ENCODE data around the gene ZNF648.

DNA sequence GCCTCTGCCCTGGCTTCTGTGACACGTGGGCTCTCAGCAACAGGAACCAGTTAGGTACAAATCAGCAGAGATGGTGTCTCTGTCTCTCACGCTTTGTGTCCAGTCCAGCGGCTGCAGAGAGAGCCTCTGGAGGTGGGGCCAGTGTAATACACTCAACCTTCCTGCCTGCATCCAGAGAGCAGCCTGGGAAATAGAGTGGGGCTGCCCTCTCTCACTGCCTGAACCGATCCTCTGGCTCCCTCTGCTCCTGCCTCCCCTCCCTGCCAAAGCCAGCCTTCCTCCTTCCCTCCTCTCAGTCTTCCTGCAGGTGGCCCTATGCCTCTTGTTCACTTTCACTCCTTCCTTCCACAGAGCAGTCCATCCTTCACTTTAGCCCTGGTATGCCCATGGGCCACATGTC, at the start of gene ZNF648:
- TF ChIP-seq, protein P1, sequence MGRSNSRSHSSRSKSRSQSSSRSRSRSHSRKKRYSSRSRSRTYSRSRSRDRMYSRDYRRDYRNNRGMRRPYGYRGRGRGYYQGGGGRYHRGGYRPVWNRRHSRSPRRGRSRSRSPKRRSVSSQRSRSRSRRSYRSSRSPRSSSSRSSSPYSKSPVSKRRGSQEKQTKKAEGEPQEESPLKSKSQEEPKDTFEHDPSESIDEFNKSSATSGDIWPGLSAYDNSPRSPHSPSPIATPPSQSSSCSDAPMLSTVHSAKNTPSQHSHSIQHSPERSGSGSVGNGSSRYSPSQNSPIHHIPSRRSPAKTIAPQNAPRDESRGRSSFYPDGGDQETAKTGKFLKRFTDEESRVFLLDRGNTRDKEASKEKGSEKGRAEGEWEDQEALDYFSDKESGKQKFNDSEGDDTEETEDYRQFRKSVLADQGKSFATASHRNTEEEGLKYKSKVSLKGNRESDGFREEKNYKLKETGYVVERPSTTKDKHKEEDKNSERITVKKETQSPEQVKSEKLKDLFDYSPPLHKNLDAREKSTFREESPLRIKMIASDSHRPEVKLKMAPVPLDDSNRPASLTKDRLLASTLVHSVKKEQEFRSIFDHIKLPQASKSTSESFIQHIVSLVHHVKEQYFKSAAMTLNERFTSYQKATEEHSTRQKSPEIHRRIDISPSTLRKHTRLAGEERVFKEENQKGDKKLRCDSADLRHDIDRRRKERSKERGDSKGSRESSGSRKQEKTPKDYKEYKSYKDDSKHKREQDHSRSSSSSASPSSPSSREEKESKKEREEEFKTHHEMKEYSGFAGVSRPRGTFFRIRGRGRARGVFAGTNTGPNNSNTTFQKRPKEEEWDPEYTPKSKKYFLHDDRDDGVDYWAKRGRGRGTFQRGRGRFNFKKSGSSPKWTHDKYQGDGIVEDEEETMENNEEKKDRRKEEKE (IDR thresholded peaks at IDR 0.05), result no peak
- TF ChIP-seq, protein P2, sequence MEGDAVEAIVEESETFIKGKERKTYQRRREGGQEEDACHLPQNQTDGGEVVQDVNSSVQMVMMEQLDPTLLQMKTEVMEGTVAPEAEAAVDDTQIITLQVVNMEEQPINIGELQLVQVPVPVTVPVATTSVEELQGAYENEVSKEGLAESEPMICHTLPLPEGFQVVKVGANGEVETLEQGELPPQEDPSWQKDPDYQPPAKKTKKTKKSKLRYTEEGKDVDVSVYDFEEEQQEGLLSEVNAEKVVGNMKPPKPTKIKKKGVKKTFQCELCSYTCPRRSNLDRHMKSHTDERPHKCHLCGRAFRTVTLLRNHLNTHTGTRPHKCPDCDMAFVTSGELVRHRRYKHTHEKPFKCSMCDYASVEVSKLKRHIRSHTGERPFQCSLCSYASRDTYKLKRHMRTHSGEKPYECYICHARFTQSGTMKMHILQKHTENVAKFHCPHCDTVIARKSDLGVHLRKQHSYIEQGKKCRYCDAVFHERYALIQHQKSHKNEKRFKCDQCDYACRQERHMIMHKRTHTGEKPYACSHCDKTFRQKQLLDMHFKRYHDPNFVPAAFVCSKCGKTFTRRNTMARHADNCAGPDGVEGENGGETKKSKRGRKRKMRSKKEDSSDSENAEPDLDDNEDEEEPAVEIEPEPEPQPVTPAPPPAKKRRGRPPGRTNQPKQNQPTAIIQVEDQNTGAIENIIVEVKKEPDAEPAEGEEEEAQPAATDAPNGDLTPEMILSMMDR (IDR thresholded peaks at IDR 0.05 in 2 of 3, conservative IDR thresholded peaks at IDR 0.05 in 1 of 3; ENCODE audit: control insufficient read depth in 2 of 3, extremely low read depth in 1 of 3, insufficient read depth in 1 of 3, low read depth in 3 of 3, low read length in 3 of 3), result no peak
- TF ChIP-seq CBX5 (IDR thresholded peaks at IDR 0.05; ENCODE audit: low read depth) (no peak), TCF3 (IDR thresholded peaks at IDR 0.05; ENCODE audit: borderline replicate concordance, insufficient read depth, low read depth, low read length) (no peak), YY1 (IDR thresholded peaks at IDR 0.05; ENCODE audit: low read depth, low read length) (no peak), RELA (IDR thresholded peaks at IDR 0.05; ENCODE audit: borderline replicate concordance, partially characterized antibody) (no peak), FOXM1 (IDR thresholded peaks at IDR 0.05; ENCODE audit: low read depth, low read length) (no peak), SIN3A (IDR thresholded peaks at IDR 0.05; ENCODE audit: low read depth, low read length) (no peak), EP300 (IDR thresholded peaks at IDR 0.05; ENCODE audit: borderline replicate concordance in 1 of 2, control insufficient read depth in 1 of 2, low read depth in 2 of 2, low read length in 2 of 2) (no peak)
- TF ChIP-seq, protein P3, sequence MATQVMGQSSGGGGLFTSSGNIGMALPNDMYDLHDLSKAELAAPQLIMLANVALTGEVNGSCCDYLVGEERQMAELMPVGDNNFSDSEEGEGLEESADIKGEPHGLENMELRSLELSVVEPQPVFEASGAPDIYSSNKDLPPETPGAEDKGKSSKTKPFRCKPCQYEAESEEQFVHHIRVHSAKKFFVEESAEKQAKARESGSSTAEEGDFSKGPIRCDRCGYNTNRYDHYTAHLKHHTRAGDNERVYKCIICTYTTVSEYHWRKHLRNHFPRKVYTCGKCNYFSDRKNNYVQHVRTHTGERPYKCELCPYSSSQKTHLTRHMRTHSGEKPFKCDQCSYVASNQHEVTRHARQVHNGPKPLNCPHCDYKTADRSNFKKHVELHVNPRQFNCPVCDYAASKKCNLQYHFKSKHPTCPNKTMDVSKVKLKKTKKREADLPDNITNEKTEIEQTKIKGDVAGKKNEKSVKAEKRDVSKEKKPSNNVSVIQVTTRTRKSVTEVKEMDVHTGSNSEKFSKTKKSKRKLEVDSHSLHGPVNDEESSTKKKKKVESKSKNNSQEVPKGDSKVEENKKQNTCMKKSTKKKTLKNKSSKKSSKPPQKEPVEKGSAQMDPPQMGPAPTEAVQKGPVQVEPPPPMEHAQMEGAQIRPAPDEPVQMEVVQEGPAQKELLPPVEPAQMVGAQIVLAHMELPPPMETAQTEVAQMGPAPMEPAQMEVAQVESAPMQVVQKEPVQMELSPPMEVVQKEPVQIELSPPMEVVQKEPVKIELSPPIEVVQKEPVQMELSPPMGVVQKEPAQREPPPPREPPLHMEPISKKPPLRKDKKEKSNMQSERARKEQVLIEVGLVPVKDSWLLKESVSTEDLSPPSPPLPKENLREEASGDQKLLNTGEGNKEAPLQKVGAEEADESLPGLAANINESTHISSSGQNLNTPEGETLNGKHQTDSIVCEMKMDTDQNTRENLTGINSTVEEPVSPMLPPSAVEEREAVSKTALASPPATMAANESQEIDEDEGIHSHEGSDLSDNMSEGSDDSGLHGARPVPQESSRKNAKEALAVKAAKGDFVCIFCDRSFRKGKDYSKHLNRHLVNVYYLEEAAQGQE (IDR thresholded peaks at IDR 0.05; ENCODE audit: low read depth, low read length), result no peak
- TF ChIP-seq, protein P4, sequence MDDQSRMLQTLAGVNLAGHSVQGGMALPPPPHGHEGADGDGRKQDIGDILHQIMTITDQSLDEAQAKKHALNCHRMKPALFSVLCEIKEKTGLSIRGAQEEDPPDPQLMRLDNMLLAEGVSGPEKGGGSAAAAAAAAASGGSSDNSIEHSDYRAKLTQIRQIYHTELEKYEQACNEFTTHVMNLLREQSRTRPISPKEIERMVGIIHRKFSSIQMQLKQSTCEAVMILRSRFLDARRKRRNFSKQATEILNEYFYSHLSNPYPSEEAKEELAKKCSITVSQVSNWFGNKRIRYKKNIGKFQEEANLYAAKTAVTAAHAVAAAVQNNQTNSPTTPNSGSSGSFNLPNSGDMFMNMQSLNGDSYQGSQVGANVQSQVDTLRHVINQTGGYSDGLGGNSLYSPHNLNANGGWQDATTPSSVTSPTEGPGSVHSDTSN (IDR thresholded peaks at IDR 0.05; ENCODE audit: insufficient replicate concordance, low read depth, low read length), result no peak
- TF ChIP-seq, protein P5, sequence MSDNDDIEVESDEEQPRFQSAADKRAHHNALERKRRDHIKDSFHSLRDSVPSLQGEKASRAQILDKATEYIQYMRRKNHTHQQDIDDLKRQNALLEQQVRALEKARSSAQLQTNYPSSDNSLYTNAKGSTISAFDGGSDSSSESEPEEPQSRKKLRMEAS (IDR thresholded peaks at IDR 0.05; ENCODE audit: low read depth, low read length), result no peak
- TF ChIP-seq, protein P6, sequence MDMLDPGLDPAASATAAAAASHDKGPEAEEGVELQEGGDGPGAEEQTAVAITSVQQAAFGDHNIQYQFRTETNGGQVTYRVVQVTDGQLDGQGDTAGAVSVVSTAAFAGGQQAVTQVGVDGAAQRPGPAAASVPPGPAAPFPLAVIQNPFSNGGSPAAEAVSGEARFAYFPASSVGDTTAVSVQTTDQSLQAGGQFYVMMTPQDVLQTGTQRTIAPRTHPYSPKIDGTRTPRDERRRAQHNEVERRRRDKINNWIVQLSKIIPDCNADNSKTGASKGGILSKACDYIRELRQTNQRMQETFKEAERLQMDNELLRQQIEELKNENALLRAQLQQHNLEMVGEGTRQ (IDR thresholded peaks at IDR 0.05; ENCODE audit: borderline replicate concordance, low read depth, low read length), result no peak
- TF ChIP-seq, protein P7, sequence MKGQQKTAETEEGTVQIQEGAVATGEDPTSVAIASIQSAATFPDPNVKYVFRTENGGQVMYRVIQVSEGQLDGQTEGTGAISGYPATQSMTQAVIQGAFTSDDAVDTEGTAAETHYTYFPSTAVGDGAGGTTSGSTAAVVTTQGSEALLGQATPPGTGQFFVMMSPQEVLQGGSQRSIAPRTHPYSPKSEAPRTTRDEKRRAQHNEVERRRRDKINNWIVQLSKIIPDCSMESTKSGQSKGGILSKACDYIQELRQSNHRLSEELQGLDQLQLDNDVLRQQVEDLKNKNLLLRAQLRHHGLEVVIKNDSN (IDR thresholded peaks at IDR 0.05; ENCODE audit: borderline replicate concordance, extremely low read length, insufficient read depth, low read depth, low read length), result no peak

All from GM12878 (cell line).